H1 (cell line): ENCODE results near the gene SPATS2L. TPM values are rescaled to one million over a fixed set of nuclear protein-coding genes. Genes with fewer than 3 reads are reported as not detected.

ENCODE experiments used
- CTCF ChIA-PET: fragments of 300-600 bp; sonication (Branson Sonifier 250); formaldehyde crosslinking; loops from one replicate; lab custom pipeline; 2021; ENCODE audit not compliant: partially characterized antibody; lab: Charles Lee
- POLR2A ChIA-PET: fragments of 300-600 bp; sonication (Branson Sonifier 250); formaldehyde crosslinking; loops from one replicate; lab custom pipeline; 2021; ENCODE audit warnings: inconsistent platforms; ENCODE audit not compliant: partially characterized antibody; lab: Charles Lee
- DNase-seq, 2 experiments: peaks; one replicate each; pipeline versions ENCODE4 v3.0.0 to v3.0.0-alpha.2; 2010 to 2022; ENCODE audit warnings: low spot score in 2 of 2, low read depth in 1 of 2, mixed read lengths in 1 of 2
- FAIRE-seq: peaks from 2 replicates; lab custom pipeline; 2011; peaks lifted over from hg19 to GRCh38; lab: Jason Lieb, UNC
- H2AFZ ChIP-seq: 2 replicates; pipeline ENCODE4 v1.8.1; 2012; ENCODE audit warnings: low read length, inconsistent platforms
- H2AK5ac ChIP-seq: 2 replicates; pipeline ENCODE4 v1.6.1; 2013; ENCODE audit warnings: low read depth, low read length
- H2BK120ac ChIP-seq: replicated peaks from 2 replicates; pipeline ENCODE3; 2013; ENCODE audit warnings: low read depth, low read length, inconsistent platforms
- H2BK12ac ChIP-seq: 2 replicates; pipeline ENCODE4 v1.6.1; 2013; ENCODE audit warnings: low read depth, low read length
- H2BK15ac ChIP-seq: 2 replicates; pipeline ENCODE4 v1.6.1; 2013; ENCODE audit warnings: low read length
- H2BK20ac ChIP-seq: 2 replicates; pipeline ENCODE4 v1.6.1; 2013; ENCODE audit warnings: low read length
- H2BK5ac ChIP-seq: 2 replicates; pipeline ENCODE4 v1.6.1; 2013; ENCODE audit warnings: low read depth, low read length
- H3K14ac ChIP-seq: 2 replicates; pipeline ENCODE4 v1.6.1; 2013; ENCODE audit warnings: inconsistent platforms; ENCODE audit not compliant: insufficient read length
- H3K18ac ChIP-seq: 2 replicates; pipeline ENCODE4 v1.6.1; 2013; ENCODE audit warnings: low read length; ENCODE audit errors: extremely low read depth
- H3K23ac ChIP-seq: 2 replicates; pipeline ENCODE4 v1.6.1; 2013; ENCODE audit warnings: inconsistent platforms; ENCODE audit not compliant: insufficient read length
- H3K23me2 ChIP-seq: 2 replicates; pipeline ENCODE4 v1.6.1; 2013; ENCODE audit warnings: low read depth, low read length
- H3K27ac ChIP-seq: 2 replicates; pipeline ENCODE4 v1.6.1; 2011; ENCODE audit warnings: low read depth, low read length, inconsistent platforms
- H3K27me3 ChIP-seq, 4 experiments: replicated peaks in 1 of 4; 1 replicate in 1 of 4; 2 replicates in 3 of 4; pipeline versions ENCODE4 v1.6.1 to v1.8.1; 2011 to 2013; ENCODE audit warnings: low read length in 3 of 4, mild to moderate bottlenecking in 3 of 4, inconsistent platforms in 2 of 4, mixed read lengths in 2 of 4, moderate library complexity in 1 of 4; ENCODE audit not compliant: control insufficient read depth in 3 of 4, insufficient read depth in 3 of 4; ENCODE audit errors: extremely low read depth in 1 of 4
- H3K36me3 ChIP-seq, 4 experiments: 2 replicates each; pipeline versions ENCODE4 v1.6.1 to v1.8.1; 2011 to 2013; ENCODE audit warnings: mild to moderate bottlenecking in 4 of 4, low read length in 3 of 4, moderate library complexity in 2 of 4, control low read depth in 1 of 4, inconsistent platforms in 1 of 4; ENCODE audit not compliant: insufficient read depth in 4 of 4, control insufficient read depth in 2 of 4
- H3K4ac ChIP-seq: replicated peaks from 2 replicates; pipeline ENCODE3; 2013; ENCODE audit warnings: low read length, low read depth, mixed read lengths, inconsistent platforms; ENCODE audit not compliant: insufficient read length
- H3K4me1 ChIP-seq, 4 experiments: replicated peaks in 1 of 4; 1 replicate in 1 of 4; 2 replicates in 3 of 4; pipeline versions ENCODE4 v1.6.1 to v1.8.1; 2011 to 2013; ENCODE audit warnings: low read length in 3 of 4, inconsistent platforms in 2 of 4, mixed read lengths in 1 of 4; ENCODE audit not compliant: insufficient read depth in 4 of 4, control insufficient read depth in 3 of 4
- H3K4me2 ChIP-seq, 2 experiments: 2 replicates each; pipeline versions ENCODE4 v1.6.1 to v1.8.1; 2011 to 2013; ENCODE audit warnings: low read depth in 2 of 2, low read length in 2 of 2, control low read depth in 1 of 2, inconsistent platforms in 1 of 2, mild to moderate bottlenecking in 1 of 2; ENCODE audit not compliant: insufficient read depth in 1 of 2
- H3K4me3 ChIP-seq, 4 experiments: fragments of 200-600, 300-600 bp in 1 of 4; sonication (generic), shearing (Covaris generic), sonication (Bioruptor Twin) in 1 of 4; 2 replicates each; pipeline versions ENCODE4 v1.5.1 to v1.8.1; 2011 to 2016; ENCODE audit warnings: low read length in 4 of 4, low read depth in 3 of 4, control low read depth in 2 of 4, inconsistent platforms in 2 of 4, mild to moderate bottlenecking in 2 of 4, mixed read lengths in 1 of 4, moderate library complexity in 1 of 4; ENCODE audit not compliant: insufficient read depth in 2 of 4; ENCODE audit errors: extremely low read depth in 1 of 4
- H3K56ac ChIP-seq: replicated peaks from 2 replicates; pipeline ENCODE3; 2013; ENCODE audit warnings: low read depth, mild to moderate bottlenecking, mixed read lengths, low read length, inconsistent platforms; ENCODE audit not compliant: insufficient read length
- H3K79me1 ChIP-seq: 2 replicates; pipeline ENCODE4 v1.6.1; 2013; ENCODE audit warnings: low read depth, low read length, control low read depth
- H3K79me2 ChIP-seq, 2 experiments: 2 replicates each; pipeline versions ENCODE4 v1.6.1 to v1.8.1; 2012 to 2013; ENCODE audit warnings: low read length in 2 of 2, mild to moderate bottlenecking in 2 of 2, inconsistent platforms in 1 of 2; ENCODE audit not compliant: insufficient read depth in 2 of 2, control insufficient read depth in 1 of 2
- H3K9ac ChIP-seq, 4 experiments: replicated peaks in 1 of 4; 1 replicate in 1 of 4; 2 replicates in 3 of 4; pipeline versions ENCODE4 v1.6.1 to v1.8.1; 2011 to 2013; ENCODE audit warnings: low read depth in 3 of 4, low read length in 3 of 4, control low read depth in 2 of 4, mild to moderate bottlenecking in 2 of 4, moderate library complexity in 2 of 4, inconsistent platforms in 1 of 4; ENCODE audit errors: extremely low read depth in 1 of 4
- H3K9me3 ChIP-seq, 2 experiments: 2 replicates each; pipeline versions ENCODE4 v1.6.1 to v1.8.1; 2012 to 2013; ENCODE audit warnings: mild to moderate bottlenecking in 2 of 2, moderate library complexity in 2 of 2, control low read depth in 1 of 2, inconsistent platforms in 1 of 2, low read depth in 1 of 2, low read length in 1 of 2, mixed read lengths in 1 of 2; ENCODE audit not compliant: insufficient read depth in 2 of 2
- H4K20me1 ChIP-seq, 2 experiments: replicated peaks in 1 of 2; 2 replicates each; pipeline versions ENCODE3 to v1.8.1; 2011 to 2013; ENCODE audit warnings: inconsistent platforms in 2 of 2, low read length in 2 of 2, mild to moderate bottlenecking in 1 of 2; ENCODE audit not compliant: insufficient read depth in 2 of 2, control insufficient read depth in 1 of 2
- H4K5ac ChIP-seq: 2 replicates; pipeline ENCODE4 v1.6.1; 2013; ENCODE audit warnings: low read length, low read depth, mixed read lengths, inconsistent platforms; ENCODE audit not compliant: insufficient read length
- H4K8ac ChIP-seq: 2 replicates; pipeline ENCODE4 v1.8.0; 2013; ENCODE audit warnings: mild to moderate bottlenecking, moderate library complexity, low read length, inconsistent platforms; ENCODE audit not compliant: insufficient read depth; ENCODE audit errors: extremely low read depth
- H4K91ac ChIP-seq: replicated peaks from 2 replicates; pipeline ENCODE3; 2013; ENCODE audit warnings: low read length, mixed read lengths, inconsistent platforms; ENCODE audit not compliant: insufficient read length
- ASH2L ChIP-seq: fragments of 200-600, 300-600 bp; sonication (generic); IDR thresholded peaks from one replicate; pipeline ENCODE4 v1.7.1; 2017; ENCODE audit warnings: low read length
- BCL11A ChIP-seq, 2 experiments: IDR thresholded peaks; one replicate each; pipeline ENCODE4 v1.6.1; 2011; ENCODE audit warnings: low read depth in 2 of 2, low read length in 2 of 2, mild to moderate bottlenecking in 2 of 2
- CBX8 ChIP-seq: fragments of 300-800, 300-1000 bp; sonication (generic); IDR thresholded peaks from 2 replicates; pipeline ENCODE4 v1.7.1; 2016; ENCODE audit warnings: low read depth, low read length, borderline replicate concordance
- JUN ChIP-seq: IDR thresholded peaks from 2 replicates; pipeline ENCODE4 v1.6.1; 2011; ENCODE audit warnings: low read depth, mild to moderate bottlenecking, improper control_type of control experiment, low read length
- NRF1 ChIP-seq: IDR thresholded peaks from 2 replicates; pipeline ENCODE4 v1.6.1; 2011; ENCODE audit warnings: mild to moderate bottlenecking, low read depth, low read length, improper control_type of control experiment
- POLR2AphosphoS5 ChIP-seq: IDR thresholded peaks from 2 replicates; pipeline ENCODE4 v1.6.1; 2011; ENCODE audit warnings: low read depth, low read length
- RAD21 ChIP-seq, 2 experiments: IDR thresholded peaks in 1 of 2; conservative IDR thresholded peaks in 1 of 2; 2 replicates each; pipeline ENCODE4 v1.6.1; 2011; ENCODE audit warnings: low read depth in 2 of 2, low read length in 2 of 2, improper control_type of control experiment in 1 of 2, inconsistent platforms in 1 of 2, mild to moderate bottlenecking in 1 of 2, moderate library complexity in 1 of 2
- RFX5 ChIP-seq: IDR thresholded peaks from 2 replicates; pipeline ENCODE4 v1.6.1; 2011; ENCODE audit warnings: low read depth, low read length, improper control_type of control experiment, borderline replicate concordance
- SAP30 ChIP-seq: fragments of 300-600 bp; sonication (generic); IDR thresholded peaks from 2 replicates; pipeline ENCODE4 v1.7.1; 2012; ENCODE audit warnings: low read length, moderate library complexity, mild to moderate bottlenecking, inconsistent platforms; ENCODE audit not compliant: insufficient read depth, insufficient replicate concordance
- SIRT6 ChIP-seq: IDR thresholded peaks from one replicate; pipeline ENCODE4 v1.7.1; 2012; ENCODE audit warnings: low read length, inconsistent platforms
- SRF ChIP-seq: IDR thresholded peaks from 2 replicates; pipeline ENCODE4 v1.6.1; 2011; ENCODE audit warnings: mild to moderate bottlenecking, low read depth, low read length, moderate library complexity
- TAF1 ChIP-seq: IDR thresholded peaks from 2 replicates; pipeline ENCODE4 v1.6.1; 2011; ENCODE audit warnings: mild to moderate bottlenecking, low read depth, low read length
- TAF7 ChIP-seq: optimal IDR thresholded peaks from 2 replicates; pipeline ENCODE3; 2011; ENCODE audit warnings: low read depth, mild to moderate bottlenecking, inconsistent platforms, low read length, moderate library complexity, borderline replicate concordance
- TCF12 ChIP-seq: IDR thresholded peaks from 2 replicates; pipeline ENCODE4 v1.6.1; 2011; ENCODE audit warnings: low read depth, mild to moderate bottlenecking, low read length
- WGBS, 2 experiments: shearing (Covaris generic) in 1 of 2; methylation state at CpG; one replicate each; pipeline versions ENCODE4 v1.1.6 to v1.1.7; 2013 to 2015; ENCODE audit warnings: low lambda C conversion rate in 2 of 2, mixed read lengths in 2 of 2, inconsistent platforms in 1 of 2, low coverage in 1 of 2, missing lambda C conversion rate in 1 of 2; ENCODE audit not compliant: insufficient replicate concordance in 2 of 2, insufficient coverage in 1 of 2, insufficient read length in 1 of 2; ENCODE audit errors: extremely low coverage in 1 of 2, missing lambda C conversion rate in 1 of 2; 5-methylcytosine and 5-hydroxymethylcytosine counted together
- polyA plus RNA-seq, 7 experiments: library from polyadenylated mRNA; depleted of rRNA in 3 of 7; stranded (reverse) in 5 of 7; unstranded in 2 of 7; fragments of >200 nt in 5 of 7; fragments of 200-250 nt in 2 of 7; gene quantifications; 1 replicate in 5 of 7; 2 replicates in 1 of 7; 4 replicates in 1 of 7; pipeline versions ENCODE4 v1.2.1 to v1.2.3, GENCODE V29; 2011 to 2013; ENCODE audit warnings: missing spikeins in 2 of 7, mixed read lengths in 2 of 7
- total RNA-seq: library from RNA; stranded (reverse); fragmentation: NEBNext Ultra II Directional; extraction: Animal tissue kit (Norgen Biotek cat#: 25700); gene quantifications from 2 replicates; pipeline ENCODE4 v1.2.1, GENCODE V29; 2021

SPATS2L gene
- total and polyA plus RNA-seq, 2 of the 8 experiments (the other 6 are each of a cell fraction or from before 2014, with no cell fraction given) = 67.3 to 189 TPM

GRCh38 chr2:200297989-200298388 lies 8.5 kb upstream of the SPATS2L start:
- no peak overlapping the region for H3K4me2 ChIP-seq
- no peaks in the 10 kb centered on the region for H3K23me2 ChIP-seq
- 87% methylated on average over 5 of the region's 5 CpGs; no CpG with 5 or more reads in 1 of the 2 experiments for WGBS, 2 experiments
- DNase-seq (no peak), FAIRE-seq (no peak)
- no peak overlapping the region for H3K4me3 ChIP-seq
- H2AK5ac ChIP-seq = no peak overlapping the region
- H3K27me3 ChIP-seq = peaks cover 0 to 3% (median 0%) of the 10 kb centered on the region in 4 experiments; a peak in 2 of 7 replicates
- no peak overlapping the region for H4K5ac ChIP-seq
- no peak overlapping the region for H4K91ac ChIP-seq
- H3K9ac ChIP-seq = no peak overlapping the region
- H3K18ac ChIP-seq = no peak overlapping the region
- no peak overlapping the region for H3K56ac ChIP-seq
- no peaks in the 10 kb centered on the region for H3K9me3 ChIP-seq
- POLR2A ChIA-PET = interaction anchor here (1.0 kb wide), 1 partner anchor 62 kb away, joined by 3 read pairs; no protein-coding TSS in a partner anchor
- H3K4ac ChIP-seq = no peak overlapping the region
- H3K23ac ChIP-seq = no peak overlapping the region
- CTCF ChIA-PET = interaction anchor here (0.7 to 1.5 kb wide), 2 partner anchors 98 to 196 kb away, joined by 3 read pairs; no protein-coding TSS in a partner anchor
- no peaks in the 10 kb centered on the region for H3K79me2 ChIP-seq
- no peak overlapping the region for H2AFZ ChIP-seq
- no peak overlapping the region for H2BK20ac ChIP-seq
- no peak for TF ChIP-seq ASH2L
- no peak for TF ChIP-seq TAF7
- TF ChIP-seq POLR2AphosphoS5 = no peak
- no peak for TF ChIP-seq JUN
- no peak for TF ChIP-seq SIRT6
- no peak for TF ChIP-seq SRF
- TF ChIP-seq CBX8 = no peak
- TF ChIP-seq SAP30 = no peak
- TF ChIP-seq TCF12 = no peak
- no peak for TF ChIP-seq RAD21 (IDR thresholded peaks at IDR 0.05 in 1 of 2, conservative IDR thresholded peaks at IDR 0.05 in 1 of 2; ENCODE audit: low read depth in 2 of 2, low read length in 2 of 2)
- TF ChIP-seq NRF1 = no peak
- no peak for TF ChIP-seq BCL11A (IDR thresholded peaks at IDR 0.05; ENCODE audit: low read depth in 2 of 2, low read length in 2 of 2)
- no peak for TF ChIP-seq TAF1
- no peak for TF ChIP-seq RFX5
- no peaks in the 10 kb centered on the region for H3K36me3 ChIP-seq
- H2BK5ac ChIP-seq = no peak overlapping the region
- no peak overlapping the region for H4K8ac ChIP-seq
- H3K79me1 ChIP-seq = no peaks in the 10 kb centered on the region
- no peak overlapping the region for H2BK120ac ChIP-seq
- H3K4me1 ChIP-seq = no peaks in the 10 kb centered on the region
- no peak overlapping the region for H3K14ac ChIP-seq
- H2BK15ac ChIP-seq = no peak overlapping the region
- H4K20me1 ChIP-seq = no peaks in the 10 kb centered on the region
- H2BK12ac ChIP-seq = no peak overlapping the region
- H3K27ac ChIP-seq = no peak overlapping the region
